IMR-90 (cell line): ENCODE data around the gene PGBD5. TPM values are rescaled to one million over a fixed set of nuclear protein-coding genes. Genes with fewer than 3 reads are reported as not detected.

Experiments used
- ATAC-seq: fragments of 200-7000 bp; cut with Tn5 transposase; 2 replicates; pipeline ENCODE4 v1.9.1; 2020; ENCODE audit warnings: low read depth, mild to moderate bottlenecking, moderate library complexity
- BruUV-seq: library from RNA; stranded (reverse); fragments of 400-500 nt; replicated peaks from 2 replicates; lab custom pipeline; 2021; lab: Mats Ljungman, UMichigan
- CTCF ChIA-PET: fragments of 300-600 bp; formaldehyde crosslinking; extraction: SDS; loops from one replicate; lab custom pipeline; 2021; ENCODE audit warnings: antibody characterized with exemption; lab: Yijun Ruan, JAX
- POLR2A ChIA-PET: fragments of 300-600 bp; sonication (Branson Sonifier 250); formaldehyde crosslinking; loops from one replicate; lab custom pipeline; 2022; ENCODE audit warnings: antibody characterized with exemption; ENCODE audit not compliant: unreplicated experiment; lab: Charles Lee
- DNase-seq: peaks from one replicate; pipeline ENCODE4 v3.0.0; 2013
- H2AFZ ChIP-seq: replicated peaks from 2 replicates; pipeline ENCODE3; 2013; ENCODE audit warnings: low read length, mild to moderate bottlenecking; ENCODE audit not compliant: poor library complexity
- H2AK5ac ChIP-seq: 2 replicates; pipeline ENCODE4 v1.6.1; 2013; ENCODE audit warnings: low read depth, low read length, inconsistent platforms
- H2AK9ac ChIP-seq: replicated peaks from 2 replicates; pipeline ENCODE3; 2013; ENCODE audit warnings: mild to moderate bottlenecking, low read depth, low read length, moderate library complexity; ENCODE audit not compliant: poor library complexity
- H2BK120ac ChIP-seq: 2 replicates; pipeline ENCODE4 v1.6.1; 2013; ENCODE audit warnings: low read depth, low read length, inconsistent platforms
- H2BK15ac ChIP-seq: 3 replicates; pipeline ENCODE4 v1.6.1; 2013; ENCODE audit warnings: low read depth, low read length, inconsistent platforms
- H2BK20ac ChIP-seq: 2 replicates; pipeline ENCODE4 v1.6.1; 2013; ENCODE audit warnings: low read depth, mild to moderate bottlenecking, inconsistent platforms, low read length, moderate library complexity
- H2BK5ac ChIP-seq: 2 replicates; pipeline ENCODE4 v1.6.1; 2013; ENCODE audit warnings: mild to moderate bottlenecking, low read depth, low read length, inconsistent platforms; ENCODE audit not compliant: poor library complexity, severe bottlenecking
- H3K14ac ChIP-seq: replicated peaks from 2 replicates; pipeline ENCODE4 v1.6.1; 2013; ENCODE audit warnings: low read depth, low read length, inconsistent platforms
- H3K18ac ChIP-seq: 2 replicates; pipeline ENCODE4 v1.6.1; 2013; ENCODE audit warnings: low read depth, low read length, control low read depth
- H3K23ac ChIP-seq: 2 replicates; pipeline ENCODE4 v1.6.1; 2013; ENCODE audit warnings: low read depth, low read length, inconsistent platforms
- H3K27ac ChIP-seq: 2 replicates; pipeline ENCODE4 v1.5.1; 2013; ENCODE audit warnings: mild to moderate bottlenecking, control low read depth, low read length; ENCODE audit not compliant: insufficient read depth
- H3K27me3 ChIP-seq: 2 replicates; pipeline ENCODE4 v1.6.1; 2013; ENCODE audit warnings: low read length; ENCODE audit not compliant: control insufficient read depth, insufficient read depth
- H3K36me3 ChIP-seq: 2 replicates; pipeline ENCODE4 v1.6.1; 2013; ENCODE audit warnings: low read length, mixed read lengths; ENCODE audit not compliant: control insufficient read depth, insufficient read depth
- H3K4ac ChIP-seq: 2 replicates; pipeline ENCODE4 v1.6.1; 2013; ENCODE audit warnings: low read depth, low read length, inconsistent platforms
- H3K4me1 ChIP-seq: 2 replicates; pipeline ENCODE4 v1.6.1; 2013; ENCODE audit warnings: low read length, mixed read lengths; ENCODE audit not compliant: control insufficient read depth, insufficient read depth
- H3K4me2 ChIP-seq: 2 replicates; pipeline ENCODE4 v1.6.1; 2013; ENCODE audit warnings: low read depth, mild to moderate bottlenecking, control low read depth, low read length, moderate library complexity
- H3K4me3 ChIP-seq: 2 replicates; pipeline ENCODE4 v1.5.1; 2013; ENCODE audit warnings: low read depth, mild to moderate bottlenecking, control low read depth, low read length, moderate library complexity; ENCODE audit not compliant: insufficient read depth
- H3K56ac ChIP-seq: 2 replicates; pipeline ENCODE4 v1.6.1; 2013; ENCODE audit warnings: low read length, inconsistent platforms; ENCODE audit not compliant: insufficient read depth; ENCODE audit errors: extremely low read depth
- H3K79me1 ChIP-seq, 2 experiments: 2 replicates each; pipeline ENCODE4 v1.6.1; 2013; ENCODE audit warnings: low read length in 2 of 2, inconsistent platforms in 1 of 2, low read depth in 1 of 2
- H3K9ac ChIP-seq: 2 replicates; pipeline ENCODE4 v1.6.1; 2013; ENCODE audit warnings: low read depth, low read length, control low read depth
- H3K9me1 ChIP-seq: 2 replicates; pipeline ENCODE4 v1.6.1; 2013; ENCODE audit warnings: low read length, inconsistent platforms; ENCODE audit not compliant: insufficient read depth
- H3K9me3 ChIP-seq: 2 replicates; pipeline ENCODE4 v1.6.1; 2013; ENCODE audit warnings: low read length; ENCODE audit not compliant: control insufficient read depth, insufficient read depth
- H4K20me1 ChIP-seq: 2 replicates; pipeline ENCODE4 v1.6.1; 2013; ENCODE audit warnings: low read length, inconsistent platforms; ENCODE audit not compliant: insufficient read depth
- H4K5ac ChIP-seq: 2 replicates; pipeline ENCODE4 v1.6.1; 2013; ENCODE audit warnings: mild to moderate bottlenecking, low read depth, low read length, control low read depth
- H4K8ac ChIP-seq, 2 experiments: 2 replicates each; pipeline ENCODE4 v1.6.1; 2013; ENCODE audit warnings: low read depth in 2 of 2, low read length in 2 of 2, control low read depth in 1 of 2, inconsistent platforms in 1 of 2
- H4K91ac ChIP-seq: 2 replicates; pipeline ENCODE4 v1.6.1; 2013; ENCODE audit warnings: low read depth, low read length, inconsistent platforms; ENCODE audit not compliant: insufficient read depth
- BHLHE40 ChIP-seq: fragments of 150-350 bp; IDR thresholded peaks from 2 replicates; pipeline ENCODE4 v1.6.1; 2016; ENCODE audit warnings: mild to moderate bottlenecking, low read depth, low read length
- ELK1 ChIP-seq: fragments of 150-350 bp; IDR thresholded peaks from 2 replicates; pipeline ENCODE4 v1.6.1; 2016; ENCODE audit warnings: low read depth, mild to moderate bottlenecking, low read length, moderate library complexity, borderline replicate concordance
- MAFK ChIP-seq: IDR thresholded peaks from 2 replicates; pipeline ENCODE4 v1.6.1; 2012; ENCODE audit warnings: low read depth, low read length, improper control_type of control experiment
- MXI1 ChIP-seq: IDR thresholded peaks from 2 replicates; pipeline ENCODE4 v1.6.1; 2012; ENCODE audit warnings: low read depth, mild to moderate bottlenecking, low read length, moderate library complexity, borderline replicate concordance
- NFE2L2 ChIP-seq: fragments of 150-350 bp; IDR thresholded peaks from 2 replicates; pipeline ENCODE4 v1.6.1; 2016; ENCODE audit warnings: low read depth, mild to moderate bottlenecking, low read length
- POLR2A ChIP-seq: IDR thresholded peaks from 2 replicates; pipeline ENCODE4 v1.6.1; 2012; ENCODE audit warnings: mild to moderate bottlenecking, low read depth, low read length
- RAD21 ChIP-seq: IDR thresholded peaks from 2 replicates; pipeline ENCODE4 v1.6.1; 2012; ENCODE audit warnings: low read length, improper control_type of control experiment
- RCOR1 ChIP-seq: IDR thresholded peaks from 2 replicates; pipeline ENCODE4 v1.6.1; 2012; ENCODE audit warnings: mild to moderate bottlenecking, low read length, improper control_type of control experiment; ENCODE audit not compliant: insufficient replicate concordance
- RFX5 ChIP-seq: IDR thresholded peaks from 2 replicates; pipeline ENCODE4 v1.8.0; 2012; ENCODE audit warnings: low read depth, mild to moderate bottlenecking, low read length, moderate library complexity
- WGBS, 2 experiments: methylation state at CpG; one replicate each; pipeline versions ENCODE4 v1.1.5 to v1.1.7; 2013; ENCODE audit warnings: missing lambda C conversion rate in 2 of 2; ENCODE audit not compliant: insufficient read length in 1 of 2; ENCODE audit errors: extremely low coverage in 2 of 2; 5-methylcytosine and 5-hydroxymethylcytosine counted together
- dilution Hi-C: fragments of 300-500 bp; cut with HindIII; formaldehyde crosslinking; loops from one replicate; pipeline ENCODE4 v1.14.3; 2018; ENCODE audit warnings: low sequenced_read_pairs; ENCODE audit not compliant: unreplicated experiment
- in situ Hi-C: fragments of 300-500 bp; cut with MboI; formaldehyde crosslinking; loops from 3 replicates; pipeline ENCODE4 v1.14.3; 2019; ENCODE audit warnings: low sequenced_read_pairs, inconsistent platforms, mixed read lengths
- intact Hi-C: fragments of 100-400 bp; cut with micrococcal nuclease; formaldehyde crosslinking; loops from 2 replicates; pipeline ENCODE4 v1.10.0; 2022
- polyA plus RNA-seq, 3 experiments: library from polyadenylated mRNA; depleted of rRNA; stranded (reverse); fragments of >200 nt; gene quantifications; 2 replicates each; pipeline ENCODE4 v1.2.3, GENCODE V29; 2012; ENCODE audit warnings: low replicate concordance in 1 of 3
- total RNA-seq: library from RNA; depleted of rRNA; stranded (reverse); fragments of >200 nt; gene quantifications from 2 replicates; pipeline ENCODE4 v1.2.3, GENCODE V29; 2012

The PGBD5 gene
- total and polyA plus RNA-seq, 2 of the 4 experiments (the other 2 are of a cell fraction): 0.18 to 0.36 TPM

- WGBS, 2 experiments: 80% methylated on average over 1 of the region's 17 CpGs; no CpG with 5 or more reads in 1 of the 2 experiments
- intact Hi-C loops: loop anchor here (10.0 kb wide), 1 partner anchor 293 kb away; no protein-coding TSS in a partner anchor
- no TSS peak for BruUV-seq
These were observed 158.6 kb downstream of the PGBD5 start for GRCh38 chr1:230267338-230268065.

More at GRCh38 chr1:230267338-230268065, 158.6 kb downstream of the PGBD5 start:
- Histone ChIP-seq H3K27me3 (no peaks in the 10 kb centered on the region), H4K20me1 (no peaks in the 10 kb centered on the region), H3K18ac (no peak overlapping the region), H3K4me3 (no peak overlapping the region), H3K79me1 (0 out of 4 replicates have a peak, but pooled peaks cover 5 to 7% of the 10 kb centered on the region in 2 experiments), H3K9me1 (no peaks in the 10 kb centered on the region), H3K14ac (no peak overlapping the region), H2AFZ (no peak overlapping the region), H2AK9ac (peak overlapping the region; percentile 30), H2AK5ac (no peak overlapping the region), H2BK15ac (no peak overlapping the region), H2BK5ac (no peak overlapping the region), H4K8ac (no peak overlapping the region), H3K4ac (no peak overlapping the region), H3K23ac (no peak overlapping the region), H3K4me1 (peaks cover 3% of the 10 kb centered on the region; the same call in 1 of the 2 replicates), H3K27ac (no peak overlapping the region), H3K9me3 (no peaks in the 10 kb centered on the region), H2BK20ac (no peak overlapping the region), H4K91ac (no peak overlapping the region), H3K9ac (no peak overlapping the region), H3K4me2 (no peak overlapping the region), H2BK120ac (no peak overlapping the region), H3K56ac (no peak overlapping the region), H4K5ac (no peak overlapping the region), H3K36me3 (peaks cover 52% of the 10 kb centered on the region)
- dilution Hi-C loops: no loop called here
- no peak for TF ChIP-seq NFE2L2
- TF ChIP-seq POLR2A: no peak
- no peak for TF ChIP-seq RCOR1
- no peak for TF ChIP-seq ELK1
- no peak for TF ChIP-seq RFX5
- TF ChIP-seq BHLHE40: no peak
- TF ChIP-seq MAFK: no peak
- TF ChIP-seq MXI1: no peak
- no peak for TF ChIP-seq RAD21
- ChIA-PET POLR2A (no interaction called here), CTCF (interaction anchor here (1.0 kb wide), 2 partner anchors 47 to 243 kb away, joined by 3 to 6 read pairs; no protein-coding TSS in a partner anchor)
- ATAC-seq (no peak), DNase-seq (no peak)
- in situ Hi-C loops: no loop called here
